Prostate gland (tissue), 2 donors: ENCODE measurements around the gene RBP3.

Experiments
- CTCF ChIP-seq, 4 experiments: fragments of 200-600 bp in 2 of 4; fragments of 450-650 bp in 2 of 4; sonication (generic) in 2 of 4; IDR thresholded peaks; 1 replicate in 3 of 4; 2 replicates in 1 of 4; pipeline ENCODE4 v1.5.1; 2016 to 2019; ENCODE audit warnings: antibody characterized with exemption in 4 of 4, mild to moderate bottlenecking in 2 of 4, moderate library complexity in 2 of 4
- POLR2A ChIP-seq: fragments of 450-650 bp; IDR thresholded peaks from one replicate; pipeline ENCODE4 v1.6.1; 2016; ENCODE audit warnings: antibody characterized with exemption, mild to moderate bottlenecking
- POLR2AphosphoS5 ChIP-seq: sonication (generic); formaldehyde crosslinking; IDR thresholded peaks from one replicate; pipeline ENCODE4 v1.6.1; 2017; ENCODE audit warnings: antibody characterized with exemption

- TF ChIP-seq CTCF (IDR thresholded peaks at IDR 0.05) (no peak), POLR2A (no peak), POLR2AphosphoS5 (no peak)
Measured at GRCh38 chr10:47357131-47357582, 9.0 kb downstream of the RBP3 start.
